Vagina (tissue), 2 donors: ENCODE data around the gene FOXE1. TPM values are rescaled to one million over a fixed set of nuclear protein-coding genes. Genes with fewer than 3 reads are reported as not detected.

ENCODE experiments used
- DNase-seq, 2 donors: peaks; one replicate each; pipeline ENCODE4 v3.0.0-alpha.2; 2017; ENCODE audit errors: extremely low spot score in 2 of 2
- H3K27ac ChIP-seq: fragments of 200-600 bp; sonication (generic); one replicate; pipeline ENCODE4 v1.5.1; 2019
- H3K27me3 ChIP-seq: fragments of 200-600 bp; sonication (generic); one replicate; pipeline ENCODE4 v1.5.1; 2019
- H3K36me3 ChIP-seq, 2 donors: fragments of 200-600 bp; sonication (generic); one replicate each; pipeline ENCODE4 v1.5.1; 2017 to 2019
- H3K4me1 ChIP-seq: fragments of 200-600 bp; sonication (generic); one replicate; pipeline ENCODE4 v1.5.1; 2019
- H3K4me3 ChIP-seq, 2 donors: fragments of 200-600 bp; sonication (generic); 1 replicate in 1 of 2; 2 replicates in 1 of 2; pipeline ENCODE4 v1.5.1; 2016 to 2019
- H3K9me3 ChIP-seq: fragments of 200-600 bp; sonication (generic); one replicate; pipeline ENCODE4 v1.5.1; 2019
- POLR2A ChIP-seq, 2 donors: fragments of 450-650 bp; IDR thresholded peaks; one replicate each; pipeline ENCODE4 v1.6.1; 2017; ENCODE audit warnings: antibody characterized with exemption in 2 of 2, mild to moderate bottlenecking in 2 of 2, moderate library complexity in 2 of 2
- POLR2AphosphoS5 ChIP-seq, 2 donors: sonication (generic); formaldehyde crosslinking; IDR thresholded peaks; one replicate each; pipeline ENCODE4 v1.9.0; 2017; ENCODE audit warnings: antibody characterized with exemption in 2 of 2, mild to moderate bottlenecking in 2 of 2, low read depth in 1 of 2; ENCODE audit not compliant: insufficient read depth in 1 of 2
- intact Hi-C: fragments of 100-400 bp; cut with DNase I; formaldehyde crosslinking; loops from one replicate; pipeline ENCODE4 v1.15.1; 2023
- total RNA-seq: library from RNA; depleted of rRNA; stranded (reverse); fragments of >200 nt; gene quantifications from one replicate; pipeline ENCODE4 v1.2.3, GENCODE V29; 2016
- TF ChIP-seq, protein P1 (sequence below), 3 experiments: fragments of 450-650 bp in 2 of 3; fragments of 200-600 bp in 1 of 3; sonication (generic) in 1 of 3; IDR thresholded peaks; one replicate each; pipeline ENCODE4 v1.5.1; 2017 to 2019; ENCODE audit warnings: antibody characterized with exemption in 3 of 3, mild to moderate bottlenecking in 2 of 3, moderate library complexity in 2 of 3

The FOXE1 gene
- total RNA-seq, 1 donor from 2014 or later: 7.9 TPM

DNA sequence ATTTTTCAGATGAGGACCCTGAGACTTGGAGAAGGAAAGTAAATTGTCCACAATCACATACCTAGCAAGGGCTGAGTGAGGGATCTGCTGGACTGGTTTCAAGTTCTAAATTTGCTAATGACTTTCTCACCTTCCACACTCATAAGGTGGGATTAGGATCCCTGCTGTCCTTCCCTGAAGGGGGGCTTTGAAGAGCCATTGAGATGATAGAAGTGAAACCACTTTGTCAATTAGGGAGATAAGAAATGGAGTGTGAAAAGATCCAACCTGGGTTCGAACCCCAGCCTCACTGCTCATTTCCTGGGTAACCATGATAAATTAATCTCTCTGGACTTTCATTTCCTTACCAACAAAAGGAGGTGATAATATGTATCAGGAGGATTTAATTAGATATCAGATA lies 32.7 kb upstream of the FOXE1 start:
- Histone ChIP-seq H3K27me3 (no peaks in the 10 kb centered on the region), H3K9me3 (no peaks in the 10 kb centered on the region), H3K4me1 (no peaks in the 10 kb centered on the region), H3K27ac (no peak overlapping the region), H3K4me3 (no peak overlapping the region), H3K36me3 (no peaks in the 10 kb centered on the region)
- no peak for DNase-seq
- TF ChIP-seq POLR2A (IDR thresholded peaks at IDR 0.05) (no peak), POLR2AphosphoS5 (IDR thresholded peaks at IDR 0.05; ENCODE audit: insufficient read depth in 1 of 2, low read depth in 1 of 2) (no peak)
- TF ChIP-seq, protein P1, sequence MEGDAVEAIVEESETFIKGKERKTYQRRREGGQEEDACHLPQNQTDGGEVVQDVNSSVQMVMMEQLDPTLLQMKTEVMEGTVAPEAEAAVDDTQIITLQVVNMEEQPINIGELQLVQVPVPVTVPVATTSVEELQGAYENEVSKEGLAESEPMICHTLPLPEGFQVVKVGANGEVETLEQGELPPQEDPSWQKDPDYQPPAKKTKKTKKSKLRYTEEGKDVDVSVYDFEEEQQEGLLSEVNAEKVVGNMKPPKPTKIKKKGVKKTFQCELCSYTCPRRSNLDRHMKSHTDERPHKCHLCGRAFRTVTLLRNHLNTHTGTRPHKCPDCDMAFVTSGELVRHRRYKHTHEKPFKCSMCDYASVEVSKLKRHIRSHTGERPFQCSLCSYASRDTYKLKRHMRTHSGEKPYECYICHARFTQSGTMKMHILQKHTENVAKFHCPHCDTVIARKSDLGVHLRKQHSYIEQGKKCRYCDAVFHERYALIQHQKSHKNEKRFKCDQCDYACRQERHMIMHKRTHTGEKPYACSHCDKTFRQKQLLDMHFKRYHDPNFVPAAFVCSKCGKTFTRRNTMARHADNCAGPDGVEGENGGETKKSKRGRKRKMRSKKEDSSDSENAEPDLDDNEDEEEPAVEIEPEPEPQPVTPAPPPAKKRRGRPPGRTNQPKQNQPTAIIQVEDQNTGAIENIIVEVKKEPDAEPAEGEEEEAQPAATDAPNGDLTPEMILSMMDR (IDR thresholded peaks at IDR 0.05): no peak
- intact Hi-C loops: no loop called here

DNA sequence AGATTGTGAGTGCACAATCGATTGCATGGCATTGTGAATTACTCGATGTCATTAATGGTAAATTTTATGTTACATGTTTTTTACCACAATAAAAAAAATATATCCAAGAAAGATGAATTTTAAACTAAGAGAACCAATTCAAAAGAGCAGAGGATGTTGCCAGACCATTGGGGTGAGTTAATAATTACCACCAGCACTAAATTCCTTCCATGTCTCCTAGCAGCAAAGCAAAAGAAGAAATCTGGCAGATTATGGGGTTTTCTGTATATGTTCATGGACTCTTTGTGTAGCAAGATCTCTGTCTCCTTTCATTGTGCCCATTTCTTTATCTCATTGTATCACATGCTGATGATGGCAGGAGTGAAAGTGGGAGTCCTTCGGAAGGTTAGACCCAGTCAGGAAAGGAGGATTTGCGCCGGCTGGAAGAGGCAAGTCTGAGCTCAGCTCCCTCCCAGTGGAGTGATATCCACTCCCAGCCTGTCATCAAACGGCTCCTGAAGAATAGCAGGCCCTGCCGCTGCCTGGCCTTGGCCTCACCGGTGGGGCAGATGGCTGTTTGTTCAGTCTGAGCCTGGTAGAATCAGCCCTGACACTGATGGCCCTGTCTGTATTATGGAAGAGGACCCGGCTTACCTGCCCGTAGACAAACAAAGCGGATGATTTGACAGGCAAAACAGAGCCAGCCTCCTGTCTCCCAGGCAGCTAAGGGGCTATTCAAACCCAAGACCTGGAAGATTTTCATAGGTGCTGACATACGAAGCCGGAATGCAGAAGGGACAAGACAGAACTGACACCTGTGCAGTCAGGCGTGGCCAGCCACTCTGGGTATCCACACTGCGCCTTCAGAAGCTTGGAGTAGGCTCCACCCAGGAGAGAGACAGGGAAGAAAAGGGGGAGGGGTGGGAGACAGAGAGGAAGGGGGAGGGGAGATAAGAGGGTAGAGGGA lies 21.9 kb upstream of the FOXE1 start:
- H3K4me1 ChIP-seq: no peaks in the 10 kb centered on the region
- TF ChIP-seq POLR2AphosphoS5 (IDR thresholded peaks at IDR 0.05; ENCODE audit: insufficient read depth in 1 of 2, low read depth in 1 of 2): no peak
- TF ChIP-seq POLR2A (IDR thresholded peaks at IDR 0.05): no peak
- TF ChIP-seq, protein P1 (IDR thresholded peaks at IDR 0.05): no peak
- no peak for DNase-seq
- no peaks in the 10 kb centered on the region for H3K27me3 ChIP-seq
- no peaks in the 10 kb centered on the region for H3K9me3 ChIP-seq
- intact Hi-C loops: no loop called here
- no peak overlapping the region for H3K27ac ChIP-seq
- H3K4me3 ChIP-seq: no peak overlapping the region
- H3K36me3 ChIP-seq: no peaks in the 10 kb centered on the region

DNA sequence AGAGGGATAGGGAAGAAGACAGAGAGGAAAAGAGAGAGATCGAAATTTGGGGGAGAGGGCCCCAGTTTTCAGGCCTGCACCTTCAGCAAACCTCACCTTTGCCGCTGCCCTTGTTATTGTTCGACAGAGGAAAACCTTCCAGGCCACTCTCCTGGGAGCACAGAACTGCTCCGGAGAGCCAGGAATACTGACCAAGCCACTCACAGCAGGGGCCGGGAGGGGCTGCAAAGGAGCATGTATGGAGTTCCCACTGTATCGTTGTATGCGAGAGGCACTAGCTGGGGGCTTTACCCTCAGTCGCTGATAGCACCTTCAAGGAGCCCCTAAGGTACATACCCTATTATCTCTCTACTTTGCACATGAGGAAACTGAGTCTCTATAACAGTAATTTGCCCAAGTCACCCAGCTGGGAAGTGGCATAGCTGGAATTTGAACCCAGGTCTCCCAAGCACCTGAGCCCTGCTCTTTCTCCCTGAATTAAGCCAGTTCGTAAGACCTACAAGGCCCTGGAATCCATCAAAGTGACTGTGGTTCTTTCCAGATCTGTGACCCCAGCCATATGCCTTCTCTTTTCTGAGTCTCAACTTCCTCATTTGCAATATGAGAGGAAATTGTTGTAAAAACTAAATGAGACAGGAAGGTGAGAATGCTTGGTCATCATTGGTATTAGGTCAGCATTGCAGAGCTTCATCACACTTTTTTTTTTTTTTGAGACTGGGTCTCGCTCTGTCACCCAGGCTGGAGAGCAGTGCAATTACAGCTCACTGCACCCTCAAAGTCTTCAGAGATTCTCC lies 21.0 kb upstream of the FOXE1 start:
- H3K9me3 ChIP-seq: no peaks in the 10 kb centered on the region
- H3K36me3 ChIP-seq: no peaks in the 10 kb centered on the region
- TF ChIP-seq POLR2A (IDR thresholded peaks at IDR 0.05): no peak
- no peak overlapping the region for H3K27ac ChIP-seq
- H3K4me3 ChIP-seq: no peak overlapping the region
- no peak for DNase-seq
- H3K4me1 ChIP-seq: no peaks in the 10 kb centered on the region
- no peaks in the 10 kb centered on the region for H3K27me3 ChIP-seq
- intact Hi-C loops: no loop called here

DNA sequence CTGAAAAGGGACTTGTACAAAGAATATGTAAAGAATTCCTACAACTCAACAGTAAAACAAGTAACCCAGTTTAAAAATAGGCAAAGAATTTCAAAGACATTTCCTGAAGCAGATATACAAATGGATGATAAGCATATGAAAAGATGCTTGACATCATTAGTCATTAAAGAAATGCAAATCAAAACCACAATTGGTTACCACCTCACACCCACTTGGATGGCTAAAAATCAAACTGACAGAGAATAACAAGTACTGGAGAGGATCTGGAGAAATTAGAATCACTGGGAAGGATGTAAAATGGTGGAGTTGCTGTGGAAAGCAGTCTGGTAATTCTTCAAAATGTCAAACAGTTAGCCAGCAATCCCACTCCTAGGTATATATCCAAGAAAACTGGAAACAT lies 12.5 kb upstream of the FOXE1 start:
- H3K27ac ChIP-seq: no peak overlapping the region
- no peaks in the 10 kb centered on the region for H3K9me3 ChIP-seq
- intact Hi-C loops: no loop called here
- H3K4me3 ChIP-seq: no peak overlapping the region
- DNase-seq: no peak
- H3K36me3 ChIP-seq: no peaks in the 10 kb centered on the region
- no peaks in the 10 kb centered on the region for H3K4me1 ChIP-seq
- no peaks in the 10 kb centered on the region for H3K27me3 ChIP-seq
- TF ChIP-seq, protein P1 (IDR thresholded peaks at IDR 0.05): no peak
- TF ChIP-seq POLR2A (IDR thresholded peaks at IDR 0.05) (no peak), POLR2AphosphoS5 (IDR thresholded peaks at IDR 0.05; ENCODE audit: insufficient read depth in 1 of 2, low read depth in 1 of 2) (no peak)

DNA sequence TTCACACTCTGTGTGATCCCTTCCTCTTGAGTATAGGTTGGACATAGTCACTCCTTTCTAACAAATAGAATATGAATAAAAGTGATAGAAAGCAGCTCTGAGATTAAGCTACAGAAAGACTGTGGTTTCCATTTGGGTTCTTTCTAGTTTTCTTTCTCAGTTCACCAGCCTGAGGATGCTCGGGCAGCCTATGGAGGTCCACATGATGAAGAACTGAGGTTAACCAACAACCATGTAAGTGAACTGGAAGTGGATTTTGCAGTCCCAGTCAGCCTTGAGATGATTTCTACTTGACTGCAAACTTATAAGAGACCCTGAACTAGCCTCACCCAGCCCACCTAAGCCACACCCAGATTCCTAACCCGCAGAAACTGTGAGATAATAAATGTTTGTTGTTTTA lies 10.1 kb upstream of the FOXE1 start:
- DNase-seq: no peak
- H3K4me3 ChIP-seq: no peak overlapping the region
- no peaks in the 10 kb centered on the region for H3K36me3 ChIP-seq
- H3K9me3 ChIP-seq: no peaks in the 10 kb centered on the region
- TF ChIP-seq POLR2AphosphoS5 (IDR thresholded peaks at IDR 0.05; ENCODE audit: insufficient read depth in 1 of 2, low read depth in 1 of 2): no peak
- peaks cover 5% of the 10 kb centered on the region for H3K4me1 ChIP-seq
- H3K27ac ChIP-seq: no peak overlapping the region
- H3K27me3 ChIP-seq: no peaks in the 10 kb centered on the region
- intact Hi-C loops: no loop called here
